HCT116 (cell line): ENCODE measurements around the gene CFAP58. TPM values are rescaled to one million over a fixed set of nuclear protein-coding genes. Genes with fewer than 3 reads are reported as not detected.

Source experiments
- ATAC-seq: fragments of 200-7000 bp; cut with Tn5 transposase; 2 replicates; pipeline ENCODE4 v1.9.1; 2020; ENCODE audit warnings: mild to moderate bottlenecking, moderate library complexity
- BruUV-seq: library from RNA; stranded (reverse); fragments of 400-500 nt; replicated peaks from 2 replicates; lab custom pipeline; 2021; lab: Mats Ljungman, UMichigan
- CTCF ChIA-PET: fragments of 300-600 bp; sonication (Branson Sonifier 250); formaldehyde crosslinking; loops from one replicate; lab custom pipeline; 2021; ENCODE audit warnings: antibody characterized with exemption; lab: Charles Lee
- POLR2A ChIA-PET: fragments of 300-600, 350-600 bp; sonication (Branson Sonifier 250); formaldehyde crosslinking; loops from one replicate; lab custom pipeline; 2021; ENCODE audit warnings: antibody characterized with exemption; lab: Charles Lee
- RAD21 ChIA-PET, 2 experiments: fragments of 300-600 bp; sonication (Branson Sonifier 250); formaldehyde crosslinking; loops; one replicate each; lab custom pipeline; 2023; ENCODE audit warnings: low total read pairs in 2 of 2; ENCODE audit not compliant: uncharacterized antibody in 2 of 2, unreplicated experiment in 2 of 2, low non-redundant PET in 1 of 2; lab: Charles Lee
- DNase-seq: peaks from one replicate; pipeline ENCODE4 v3.0.0-alpha.2; 2010; ENCODE audit warnings: low read depth, low spot score
- H2AFZ ChIP-seq: fragments of 200-600 bp; shearing (Covaris generic), sonication (generic); 2 replicates; pipeline ENCODE4 v1.6.1; 2017; ENCODE audit warnings: low read depth, mixed run types, mixed read lengths, antibody characterized with exemption, low read length; ENCODE audit not compliant: poor library complexity, severe bottlenecking
- H3K27ac ChIP-seq: 2 replicates; pipeline ENCODE4 v1.5.1; 2012; ENCODE audit warnings: low read depth, low read length
- H3K27me3 ChIP-seq: fragments of 200-600 bp; sonication (generic); 2 replicates; pipeline ENCODE4 v1.6.1; 2016; ENCODE audit warnings: mixed run types, low read length, mixed read lengths; ENCODE audit not compliant: insufficient read depth
- H3K36me3 ChIP-seq, 2 experiments: fragments of 200-500 bp in 1 of 2; fragments of 200-600 bp in 1 of 2; sonication (Bioruptor generic) in 1 of 2; sonication (generic) in 1 of 2; 2 replicates each; pipeline versions ENCODE4 v1.5.1 to v1.6.1; 2014 to 2016; ENCODE audit warnings: low read length in 2 of 2, inconsistent platforms in 1 of 2, mixed read lengths in 1 of 2, mixed run types in 1 of 2; ENCODE audit not compliant: insufficient read depth in 2 of 2, control insufficient read depth in 1 of 2
- H3K4me1 ChIP-seq, 2 experiments: fragments of 200-600 bp in 1 of 2; sonication (generic) in 1 of 2; 2 replicates each; pipeline versions ENCODE4 v1.5.1 to v1.6.1; 2012 to 2017; ENCODE audit warnings: low read length in 2 of 2, inconsistent platforms in 1 of 2, mild to moderate bottlenecking in 1 of 2, mixed read lengths in 1 of 2, mixed run types in 1 of 2, moderate library complexity in 1 of 2; ENCODE audit not compliant: insufficient read depth in 2 of 2, control insufficient read depth in 1 of 2
- H3K4me2 ChIP-seq: fragments of 200-600 bp; sonication (generic); 2 replicates; pipeline ENCODE4 v1.6.1; 2017; ENCODE audit warnings: mixed run types, low read length, mixed read lengths
- H3K4me3 ChIP-seq, 2 experiments: fragments of 200-600 bp in 1 of 2; sonication (generic) in 1 of 2; replicated peaks in 1 of 2; 2 replicates each; pipeline ENCODE4 v1.5.1; 2011 to 2016; ENCODE audit warnings: low read length in 2 of 2, control low read depth in 1 of 2, low read depth in 1 of 2, mild to moderate bottlenecking in 1 of 2, mixed read lengths in 1 of 2, mixed run types in 1 of 2
- H3K79me2 ChIP-seq: fragments of 200-600 bp; sonication (generic); 2 replicates; pipeline ENCODE4 v1.6.1; 2017; ENCODE audit warnings: mild to moderate bottlenecking, mixed run types, low read length, moderate library complexity, mixed read lengths; ENCODE audit not compliant: insufficient read depth
- H3K9ac ChIP-seq: fragments of 200-600 bp; sonication (generic); 2 replicates; pipeline ENCODE4 v1.6.1; 2016; ENCODE audit warnings: low read length, mixed read lengths
- H3K9me2 ChIP-seq: fragments of 200-600 bp; sonication (generic), shearing (Covaris generic); 2 replicates; pipeline ENCODE4 v1.6.1; 2017; ENCODE audit warnings: mixed run types, mild to moderate bottlenecking, moderate library complexity; ENCODE audit not compliant: insufficient read depth
- H3K9me3 ChIP-seq, 2 experiments: fragments of 200-500 bp in 1 of 2; fragments of 200-600 bp in 1 of 2; sonication (Bioruptor generic) in 1 of 2; sonication (generic) in 1 of 2; 2 replicates each; pipeline ENCODE4 v1.6.1; 2014 to 2017; ENCODE audit warnings: low read length in 2 of 2, mixed read lengths in 2 of 2, inconsistent platforms in 1 of 2, low read depth in 1 of 2, mild to moderate bottlenecking in 1 of 2, mixed run types in 1 of 2, moderate library complexity in 1 of 2; ENCODE audit not compliant: control insufficient read depth in 1 of 2, insufficient read depth in 1 of 2
- H4K20me1 ChIP-seq: fragments of 200-600 bp; sonication (generic), shearing (Covaris generic); 2 replicates; pipeline ENCODE4 v1.6.1; 2017; ENCODE audit warnings: mixed run types, mild to moderate bottlenecking, moderate library complexity; ENCODE audit not compliant: insufficient read depth
- CEBPB ChIP-seq: IDR thresholded peaks from 2 replicates; pipeline ENCODE4 v1.6.1; 2012; ENCODE audit warnings: low read depth
- EGR1 ChIP-seq: IDR thresholded peaks from 2 replicates; pipeline ENCODE4 v1.6.1; 2012; ENCODE audit warnings: low read depth
- ELF1 ChIP-seq: IDR thresholded peaks from 2 replicates; pipeline ENCODE4 v1.6.1; 2012; ENCODE audit warnings: low read depth, borderline replicate concordance
- EZH2 ChIP-seq: fragments of 200-600 bp; sonication (generic); IDR thresholded peaks from 2 replicates; pipeline ENCODE4 v1.6.1; 2017; ENCODE audit warnings: antibody characterized with exemption, mixed run types
- POLR2A ChIP-seq: IDR thresholded peaks from 2 replicates; pipeline ENCODE4 v1.7.0; 2011; ENCODE audit warnings: borderline replicate concordance; ENCODE audit not compliant: insufficient read depth, insufficient read length; ENCODE audit errors: extremely low read depth
- RAD21 ChIP-seq: IDR thresholded peaks from 2 replicates; pipeline ENCODE4 v1.6.1; 2012; ENCODE audit warnings: low read depth, mild to moderate bottlenecking
- SP1 ChIP-seq: IDR thresholded peaks from 2 replicates; pipeline ENCODE4 v1.6.1; 2012; ENCODE audit warnings: low read depth
- SRF ChIP-seq: IDR thresholded peaks from 2 replicates; pipeline ENCODE4 v1.6.1; 2012; ENCODE audit warnings: low read depth
- YY1 ChIP-seq: IDR thresholded peaks from 2 replicates; pipeline ENCODE4 v1.6.1; 2011; ENCODE audit warnings: low read length, low read depth, moderate library complexity, mild to moderate bottlenecking; ENCODE audit not compliant: insufficient replicate concordance; ENCODE audit errors: extremely low read depth
- ZNF274 ChIP-seq: fragments of 200-500 bp; sonication (Bioruptor generic); IDR thresholded peaks from 2 replicates; pipeline ENCODE4 v1.6.1; 2014; ENCODE audit warnings: mild to moderate bottlenecking, low read depth, low read length, inconsistent platforms
- intact Hi-C: fragments of 100-400 bp; cut with micrococcal nuclease; formaldehyde crosslinking; loops from 2 replicates; pipeline ENCODE4 v1.10.0; 2022
- total RNA-seq: library from RNA; stranded (reverse); gene quantifications from one replicate; pipeline ENCODE4 v1.2.1, GENCODE V29; 2021; ENCODE audit not compliant: unreplicated experiment
- TF ChIP-seq, protein P1 (sequence below), 3 experiments: fragments of 200-600 bp in 1 of 3; sonication (generic) in 1 of 3; IDR thresholded peaks in 2 of 3; conservative IDR thresholded peaks in 1 of 3; 2 replicates each; pipeline ENCODE4 v1.5.1; 2012 to 2017; ENCODE audit warnings: low read depth in 2 of 3, low read length in 2 of 3, antibody characterized with exemption in 1 of 3, borderline replicate concordance in 1 of 3, control low read depth in 1 of 3, mild to moderate bottlenecking in 1 of 3, mixed read lengths in 1 of 3, mixed run types in 1 of 3, moderate library complexity in 1 of 3; ENCODE audit not compliant: insufficient read depth in 1 of 3

Gene CFAP58
- total RNA-seq, 1 experiment from 2014 or later, result 0.91 TPM

DNA sequence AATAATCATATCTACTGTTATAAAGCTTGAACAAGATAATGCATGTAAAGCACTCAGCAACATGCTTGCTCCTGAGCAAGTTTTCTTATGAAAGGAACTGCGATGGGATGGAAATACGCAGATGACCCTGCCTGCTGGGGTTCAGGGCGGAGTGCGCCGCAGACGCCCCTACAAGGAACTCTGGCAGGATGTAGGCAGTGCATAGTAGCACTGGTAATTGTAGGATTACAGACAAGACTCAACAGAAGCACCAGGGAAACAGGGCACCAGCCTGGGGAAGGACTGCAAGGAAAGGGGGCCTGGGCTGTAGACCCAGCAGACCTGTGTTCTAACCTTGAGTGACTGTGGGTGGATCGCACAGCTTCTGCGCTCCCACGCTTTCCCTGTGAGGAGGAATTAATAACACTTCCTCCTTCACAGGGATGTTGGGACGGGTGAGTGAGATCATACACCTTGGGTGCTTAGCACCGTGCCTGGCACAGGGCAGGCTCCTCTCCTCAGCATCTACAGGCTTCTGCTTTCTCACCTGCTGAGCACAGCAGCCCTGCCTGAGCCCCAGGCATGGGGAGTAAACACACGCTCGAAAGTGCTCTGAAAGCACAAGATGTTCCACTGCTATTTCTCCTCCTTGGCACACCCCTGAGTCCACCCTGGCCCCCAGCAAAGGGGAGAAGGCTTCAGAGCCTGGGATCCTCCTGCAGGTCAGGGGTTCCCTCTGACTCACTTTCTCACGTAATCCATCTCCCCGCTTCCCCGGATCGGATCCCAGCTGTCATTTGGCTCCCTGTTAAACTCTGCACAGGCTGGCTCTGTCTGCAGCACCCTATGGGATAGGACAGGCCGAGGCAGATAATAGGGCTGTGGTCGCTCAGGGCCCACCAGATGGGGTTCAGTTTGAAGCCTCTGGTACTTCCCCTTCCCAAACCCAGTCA, 34.6 kb upstream of the CFAP58 start:
- POLR2A ChIA-PET, result no interaction called here

More for the DNA sequence above, 34.6 kb upstream of the CFAP58 start:
- TF ChIP-seq ZNF274 (no peak), EZH2 (no peak), SRF (no peak), EGR1 (no peak), SP1 (no peak), YY1 (no peak), POLR2A (no peak), ELF1 (no peak), CEBPB (no peak), RAD21 (no peak)
- TF ChIP-seq, protein P1, sequence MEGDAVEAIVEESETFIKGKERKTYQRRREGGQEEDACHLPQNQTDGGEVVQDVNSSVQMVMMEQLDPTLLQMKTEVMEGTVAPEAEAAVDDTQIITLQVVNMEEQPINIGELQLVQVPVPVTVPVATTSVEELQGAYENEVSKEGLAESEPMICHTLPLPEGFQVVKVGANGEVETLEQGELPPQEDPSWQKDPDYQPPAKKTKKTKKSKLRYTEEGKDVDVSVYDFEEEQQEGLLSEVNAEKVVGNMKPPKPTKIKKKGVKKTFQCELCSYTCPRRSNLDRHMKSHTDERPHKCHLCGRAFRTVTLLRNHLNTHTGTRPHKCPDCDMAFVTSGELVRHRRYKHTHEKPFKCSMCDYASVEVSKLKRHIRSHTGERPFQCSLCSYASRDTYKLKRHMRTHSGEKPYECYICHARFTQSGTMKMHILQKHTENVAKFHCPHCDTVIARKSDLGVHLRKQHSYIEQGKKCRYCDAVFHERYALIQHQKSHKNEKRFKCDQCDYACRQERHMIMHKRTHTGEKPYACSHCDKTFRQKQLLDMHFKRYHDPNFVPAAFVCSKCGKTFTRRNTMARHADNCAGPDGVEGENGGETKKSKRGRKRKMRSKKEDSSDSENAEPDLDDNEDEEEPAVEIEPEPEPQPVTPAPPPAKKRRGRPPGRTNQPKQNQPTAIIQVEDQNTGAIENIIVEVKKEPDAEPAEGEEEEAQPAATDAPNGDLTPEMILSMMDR (IDR thresholded peaks at IDR 0.05 in 2 of 3, conservative IDR thresholded peaks at IDR 0.05 in 1 of 3; ENCODE audit: borderline replicate concordance in 1 of 3, insufficient read depth in 1 of 3, low read depth in 2 of 3, low read length in 2 of 3), result no peak
- Histone ChIP-seq H3K9me2 (no peaks in the 10 kb centered on the region), H4K20me1 (no peaks in the 10 kb centered on the region), H3K4me3 (no peak overlapping the region), H3K36me3 (peaks cover 8 to 9% of the 10 kb centered on the region in 2 experiments; a peak in 3 of 4 replicates), H3K4me1 (peaks cover 9 to 28% of the 10 kb centered on the region in 2 experiments), H3K27ac (no peak overlapping the region), H2AFZ (no peak overlapping the region), H3K27me3 (no peaks in the 10 kb centered on the region), H3K79me2 (peaks cover 32% of the 10 kb centered on the region; the same call in 1 of the 2 replicates), H3K4me2 (no peak overlapping the region), H3K9me3 (no peaks in the 10 kb centered on the region), H3K9ac (no peak overlapping the region)
- BruUV-seq, result no TSS peak
- ATAC-seq (no peak), DNase-seq (no peak)
- ChIA-PET RAD21 (no interaction called here), CTCF (interaction anchor here (2.4 kb wide), 1 partner anchor 13 kb away, joined by 14 read pairs; no protein-coding TSS in a partner anchor)
- intact Hi-C loops, result no loop called here
